T-helper 17 cell (primary cell): ENCODE measurements around the gene MCIDAS. TPM values are rescaled to one million over a fixed set of nuclear protein-coding genes. Genes with fewer than 3 reads are reported as not detected.

ENCODE experiments used
- ATAC-seq: fragments of 150-1000 bp; cut with Tn5 transposase; 2 replicates; pipeline ENCODE4 v1.10.0; 2021; ENCODE audit warnings: mild to moderate bottlenecking, moderate library complexity
- DNase-seq, 3 donors: peaks; one replicate each; pipeline versions ENCODE4 v3.0.0 to v3.0.0-alpha.2; 2020 to 2021
- H3K9me3 ChIP-seq: one replicate; pipeline ENCODE4 v1.7.0; 2013; ENCODE audit warnings: low read length, mild to moderate bottlenecking; ENCODE audit not compliant: control insufficient read depth, poor library complexity, severe bottlenecking
- H3K27ac Mint-ChIP-seq: one replicate; pipeline ENCODE4 v1.8.0; 2022; ENCODE audit warnings: mild to moderate bottlenecking, moderate library complexity, mixed read lengths
- H3K27me3 Mint-ChIP-seq: one replicate; pipeline ENCODE4 v1.8.0; 2022; ENCODE audit warnings: mixed read lengths
- H3K36me3 Mint-ChIP-seq: one replicate; pipeline ENCODE4 v1.8.0; 2022; ENCODE audit warnings: low read depth, mixed read lengths
- H3K4me1 Mint-ChIP-seq: one replicate; pipeline ENCODE4 v1.8.0; 2022; ENCODE audit warnings: mild to moderate bottlenecking, mixed read lengths
- H3K4me3 Mint-ChIP-seq: one replicate; pipeline ENCODE4 v1.8.0; 2022; ENCODE audit warnings: mild to moderate bottlenecking, moderate library complexity, mixed read lengths
- total RNA-seq, 4 donors: library from RNA in 2 of 4; stranded (reverse) in 2 of 4; gene quantifications; one replicate each; pipeline ENCODE4 v1.2.3 and lab custom pipeline; 2022 to 2026

The MCIDAS gene
- total RNA-seq (not detected), total RNA-seq (lab: John Stamatoyannopoulos, UW) (0 reads per million in 2 donors)

DNA sequence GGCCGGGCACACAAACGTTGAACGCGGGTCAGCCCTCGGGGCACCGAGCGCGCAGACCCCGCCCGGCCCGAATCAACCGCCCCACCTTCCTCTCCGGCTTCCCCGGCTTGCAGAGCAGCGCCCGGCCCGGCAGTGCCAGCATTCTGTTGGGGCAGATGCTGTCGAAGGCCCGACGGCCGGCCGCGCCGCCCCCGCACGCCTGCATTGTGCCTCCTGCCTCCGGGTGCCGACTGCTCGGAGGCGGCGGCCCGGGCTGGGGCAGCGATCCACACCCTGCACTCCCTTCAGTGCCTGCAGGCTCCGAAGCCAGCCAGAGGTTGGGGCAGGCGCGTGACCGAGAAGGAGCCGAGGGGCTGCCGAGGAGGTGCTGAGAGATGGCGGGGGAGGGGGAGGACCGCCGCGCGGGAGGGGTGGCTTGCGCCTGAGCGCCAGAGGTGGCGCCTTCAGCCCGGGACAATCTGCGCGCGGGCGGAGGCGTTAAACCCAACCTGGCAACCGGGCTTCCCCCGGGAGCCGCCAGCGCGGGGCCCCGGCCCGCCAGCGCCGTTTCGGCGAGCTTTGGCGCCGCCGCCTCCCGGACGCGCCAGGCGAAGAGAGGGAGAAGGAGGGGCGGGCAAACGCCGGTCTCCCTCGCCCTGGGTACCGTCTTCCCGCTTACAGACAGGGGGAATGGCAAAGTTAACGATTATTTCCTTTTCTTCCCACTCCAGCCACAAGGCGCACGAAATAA is at the start of gene MCIDAS:
TSS of gene MCIDAS (minus strand) at position 382 of the 730 bp plus-strand sequence. CDS start at position 205, 177 bp downstream.
- Mint-ChIP-seq H3K36me3 (peaks cover 1% of the 10 kb centered on the region), H3K4me3 (peak within 1 kb of the TSS; percentile 88), H3K27ac (peak within 1 kb of the TSS; percentile 43), H3K27me3 (peaks cover 90% of the 10 kb centered on the region), H3K4me1 (peaks cover 27% of the 10 kb centered on the region)
- ATAC-seq, result peak; percentile 64
- peak in 2 of 3 donors; percentile 23 to 26 for DNase-seq
- no peaks in the 10 kb centered on the region for H3K9me3 ChIP-seq

DNA sequence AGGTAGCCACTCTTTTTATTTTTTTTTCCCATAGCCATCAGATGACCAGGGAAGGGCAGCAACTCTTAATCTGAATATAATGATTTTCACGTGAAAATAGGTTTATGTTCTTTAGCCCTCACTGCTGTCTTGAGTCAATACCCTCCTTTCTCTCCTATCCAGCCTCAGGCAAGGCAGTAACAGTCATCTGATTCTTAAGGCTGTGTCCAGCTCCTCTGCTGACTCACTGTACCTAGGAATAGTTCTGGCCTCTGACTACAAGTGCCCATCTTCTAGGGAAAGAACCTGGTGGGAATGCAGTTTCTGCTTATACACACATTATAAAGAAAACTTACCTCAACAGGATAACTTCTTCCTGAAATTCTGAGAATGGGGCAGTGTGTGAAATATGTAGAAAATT is 49.7 kb upstream of the MCIDAS start:
- ATAC-seq, result no peak
- Mint-ChIP-seq H3K36me3 (peaks cover 13% of the 10 kb centered on the region), H3K27me3 (no peaks in the 10 kb centered on the region), H3K4me3 (no peak overlapping the region), H3K4me1 (peaks cover 6% of the 10 kb centered on the region), H3K27ac (no peak overlapping the region)
- no peak for DNase-seq
- no peaks in the 10 kb centered on the region for H3K9me3 ChIP-seq

DNA sequence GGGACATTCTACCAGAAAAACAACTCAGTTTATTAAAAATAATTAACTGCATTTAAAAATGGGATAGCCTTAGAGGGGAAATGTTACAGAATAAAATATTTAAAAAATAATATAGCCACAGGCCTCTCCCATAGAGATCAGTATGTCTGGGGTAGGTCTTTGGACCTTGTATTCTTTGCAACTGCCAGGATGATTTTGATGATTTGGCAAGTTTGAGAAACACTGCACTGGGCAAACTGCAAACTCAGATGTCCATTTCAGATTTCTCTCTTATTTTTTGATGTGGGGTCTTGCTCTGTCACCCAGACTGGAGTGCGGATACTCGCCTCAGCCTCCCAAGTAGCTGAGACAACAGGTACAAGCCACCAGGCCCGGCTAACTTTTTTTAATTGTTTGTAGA is 31.2 kb upstream of the MCIDAS start:
- no peaks in the 10 kb centered on the region for H3K9me3 ChIP-seq
- Mint-ChIP-seq H3K27me3 (no peaks in the 10 kb centered on the region), H3K4me3 (no peak overlapping the region), H3K4me1 (peaks cover 4% of the 10 kb centered on the region), H3K27ac (no peak overlapping the region), H3K36me3 (peaks cover 5% of the 10 kb centered on the region)
- ATAC-seq, result no peak
- no peak for DNase-seq

DNA sequence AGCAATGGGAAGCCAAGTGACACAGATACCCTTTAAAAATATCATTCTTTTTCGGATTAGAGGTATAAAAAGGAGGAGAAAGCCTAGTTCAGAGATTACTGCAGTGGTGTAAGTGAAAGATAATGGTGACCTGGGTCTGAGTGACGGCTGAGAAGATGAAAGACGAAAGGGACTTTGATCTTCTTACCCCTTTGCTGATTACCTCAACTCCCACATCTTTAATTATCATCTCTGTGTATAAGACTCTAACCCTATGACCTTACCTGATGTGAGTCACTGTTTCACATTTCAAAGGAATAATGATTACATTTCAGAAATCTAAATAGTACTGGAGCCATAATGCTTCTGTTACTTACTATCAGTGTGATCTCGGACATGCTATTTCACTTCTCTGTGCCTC is 27.7 kb upstream of the MCIDAS start:
- peaks cover 5% of the 10 kb centered on the region for H3K36me3 Mint-ChIP-seq
- H3K4me1 Mint-ChIP-seq, result peaks cover 4% of the 10 kb centered on the region
- no peak overlapping the region for H3K27ac Mint-ChIP-seq
- DNase-seq, result no peak
- no peaks in the 10 kb centered on the region for H3K27me3 Mint-ChIP-seq
- no peak overlapping the region for H3K4me3 Mint-ChIP-seq
- ATAC-seq, result no peak
- no peaks in the 10 kb centered on the region for H3K9me3 ChIP-seq

DNA sequence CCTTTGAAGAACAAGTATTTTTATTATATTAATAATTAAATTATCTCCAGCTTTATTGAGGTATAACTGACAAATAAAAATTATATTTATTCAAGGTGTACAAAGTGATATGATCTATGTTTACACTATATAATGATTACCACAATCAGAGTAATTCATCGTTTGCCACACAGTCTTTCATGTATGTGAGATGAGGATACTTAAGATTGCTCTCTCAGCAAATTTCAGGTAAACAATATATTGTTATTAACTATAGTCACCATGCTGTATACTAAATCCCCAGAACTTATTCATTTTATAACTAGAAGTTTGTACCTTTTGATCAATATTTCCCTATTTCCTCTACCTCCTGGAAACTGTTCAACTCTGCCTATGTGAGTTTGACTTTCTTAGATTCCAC is 22.9 kb upstream of the MCIDAS start:
- peaks cover 5% of the 10 kb centered on the region for H3K36me3 Mint-ChIP-seq

DNA sequence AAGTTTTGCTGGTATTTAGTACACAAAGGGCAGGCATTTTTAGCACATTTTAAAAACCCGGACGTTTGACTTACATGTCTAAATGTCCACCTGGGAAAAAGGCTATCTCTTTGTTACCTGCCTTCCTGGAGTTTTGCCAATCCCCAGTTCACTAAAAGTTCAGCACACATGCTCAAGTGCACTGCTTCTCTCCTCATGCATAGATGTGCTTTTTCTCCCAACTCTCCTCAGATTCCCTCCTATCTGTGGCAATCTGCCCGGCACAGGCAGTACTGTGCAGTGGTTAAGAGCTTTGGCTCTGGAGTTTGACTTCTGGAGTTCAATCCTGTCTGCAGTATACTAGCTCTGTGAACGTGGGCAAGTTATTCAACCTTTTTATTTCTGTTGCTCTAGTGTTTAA is 14.6 kb upstream of the MCIDAS start:
- H3K9me3 ChIP-seq, result no peaks in the 10 kb centered on the region

More for the DNA sequence above, 22.9 kb upstream of the MCIDAS start:
- H3K9me3 ChIP-seq, result no peaks in the 10 kb centered on the region
- peaks cover 14% of the 10 kb centered on the region for H3K27me3 Mint-ChIP-seq
- H3K4me3 Mint-ChIP-seq, result no peak overlapping the region
- ATAC-seq (no peak), DNase-seq (no peak)
- H3K27ac Mint-ChIP-seq, result no peak overlapping the region
- H3K4me1 Mint-ChIP-seq, result peaks cover 4% of the 10 kb centered on the region

DNA sequence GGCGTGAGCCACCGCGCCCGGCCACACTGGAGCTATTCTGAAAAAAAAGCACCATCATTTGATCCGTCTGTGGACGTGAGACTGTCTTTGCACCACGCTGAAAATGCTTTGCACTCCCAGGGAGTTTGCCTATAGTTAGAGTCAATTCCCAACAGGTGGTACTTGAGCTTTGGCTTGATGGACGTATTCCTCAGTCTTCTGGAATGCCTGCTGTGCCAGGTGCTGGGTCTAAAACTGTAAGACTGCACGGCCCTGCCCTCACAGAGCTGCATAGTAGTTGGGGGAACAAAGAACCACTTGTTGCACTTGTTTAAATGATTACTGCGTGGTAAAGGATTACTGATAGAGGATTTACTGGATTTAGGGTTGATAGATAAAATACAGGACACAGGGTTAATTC is 9.7 kb upstream of the MCIDAS start:
- H3K36me3 Mint-ChIP-seq, result peaks cover 8% of the 10 kb centered on the region
- H3K4me1 Mint-ChIP-seq, result peaks cover 10% of the 10 kb centered on the region
- no peak overlapping the region for H3K27ac Mint-ChIP-seq
- ATAC-seq, result no peak
- peaks cover 45% of the 10 kb centered on the region for H3K27me3 Mint-ChIP-seq
- DNase-seq, result no peak
- no peak overlapping the region for H3K4me3 Mint-ChIP-seq
- no peaks in the 10 kb centered on the region for H3K9me3 ChIP-seq

More for the DNA sequence above, 14.6 kb upstream of the MCIDAS start:
- ATAC-seq (no peak), DNase-seq (no peak)
- H3K36me3 Mint-ChIP-seq, result peaks cover 2% of the 10 kb centered on the region
- H3K4me3 Mint-ChIP-seq, result no peak overlapping the region
- peaks cover 33% of the 10 kb centered on the region for H3K27me3 Mint-ChIP-seq
- H3K4me1 Mint-ChIP-seq, result no peaks in the 10 kb centered on the region
- no peak overlapping the region for H3K27ac Mint-ChIP-seq

DNA sequence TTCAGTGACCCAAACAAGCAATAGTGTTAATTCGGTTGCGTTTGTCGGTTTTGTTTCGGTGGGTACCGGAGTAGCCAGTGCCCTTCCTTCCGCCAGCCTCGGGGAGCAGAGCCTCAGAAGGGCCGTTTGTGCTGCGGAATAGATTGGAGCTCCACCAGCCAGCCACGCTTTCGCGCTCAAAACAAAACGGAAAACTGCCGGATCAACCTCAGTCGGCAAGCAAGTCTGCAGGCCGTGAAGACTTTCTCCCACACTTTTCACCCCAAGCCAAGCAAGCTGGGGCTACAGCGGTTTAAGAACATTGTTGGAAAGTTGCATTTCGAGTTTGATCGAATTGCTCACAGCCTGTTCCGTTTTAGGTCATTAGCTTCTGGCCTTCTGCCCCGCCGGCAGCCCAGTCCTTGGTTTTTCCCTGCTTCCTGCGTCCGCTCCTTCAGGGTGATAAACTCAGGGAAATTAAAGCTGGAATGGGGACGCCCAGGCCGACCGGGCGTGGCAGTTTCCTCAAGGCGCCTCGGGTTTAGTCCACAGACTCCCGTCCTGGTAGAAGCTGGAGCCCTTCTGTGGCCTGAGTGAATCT is 7.1 kb upstream of the MCIDAS start:
- Mint-ChIP-seq H3K27ac (no peak overlapping the region), H3K36me3 (peaks cover 8% of the 10 kb centered on the region), H3K27me3 (peaks cover 61% of the 10 kb centered on the region), H3K4me3 (peak overlapping the region; percentile 93), H3K4me1 (peaks cover 14% of the 10 kb centered on the region)
- DNase-seq, result no peak
- no peak for ATAC-seq
- H3K9me3 ChIP-seq, result no peaks in the 10 kb centered on the region

DNA sequence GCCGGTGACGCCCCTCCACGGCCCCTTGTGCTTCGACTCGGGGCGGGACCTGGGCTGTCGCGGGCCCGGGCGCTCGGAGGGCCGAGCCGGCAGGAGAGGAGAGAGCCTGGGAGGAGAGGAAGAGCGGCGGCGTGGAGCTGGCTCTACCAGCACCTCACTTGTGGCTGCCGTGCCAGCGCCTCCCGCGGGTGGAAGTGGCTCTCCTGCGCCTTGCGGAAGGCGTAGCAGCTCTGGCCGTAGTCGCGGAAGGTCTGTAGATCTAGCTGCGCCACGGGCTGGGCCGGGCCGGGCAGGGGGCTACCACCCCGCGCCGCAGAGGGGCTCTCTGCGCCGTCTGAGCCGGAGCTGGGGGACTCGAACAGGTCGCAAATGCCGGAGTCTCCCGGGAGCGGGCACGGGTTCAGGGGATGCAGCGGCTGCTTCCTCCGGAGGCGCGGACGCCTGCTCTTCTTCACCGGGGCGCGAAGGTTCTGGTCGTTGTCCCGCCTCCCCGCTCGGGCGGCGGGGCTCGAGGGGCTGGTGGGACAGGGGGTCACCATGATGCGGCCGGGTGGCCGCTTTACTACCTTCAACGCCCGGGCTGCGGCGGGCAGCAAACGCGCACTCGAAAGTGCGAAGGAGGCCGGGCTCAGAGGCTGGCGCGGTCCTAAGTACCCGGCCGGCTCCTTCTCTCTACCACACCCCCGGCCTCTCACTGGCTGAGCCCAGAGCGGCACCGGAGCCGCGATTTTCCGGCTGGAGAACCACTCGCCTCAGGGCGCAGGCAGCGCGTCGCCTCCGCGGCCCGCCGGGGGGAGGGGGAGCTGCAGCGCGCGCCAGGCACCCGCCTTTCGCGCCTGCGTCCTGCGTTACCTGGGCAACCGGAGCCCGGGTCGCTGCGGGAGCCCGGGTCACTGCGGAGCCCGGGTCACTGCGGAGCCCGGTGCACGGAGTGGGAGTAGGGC is 6.1 kb upstream of the MCIDAS start, which contains the start of gene CCNO:
TSS of gene CCNO (minus strand) at position 624 of the 944 bp plus-strand sequence. CDS start at position 539, 85 bp downstream.
- H3K4me1 Mint-ChIP-seq, result peaks cover 15% of the 10 kb centered on the region
- H3K9me3 ChIP-seq, result no peaks in the 10 kb centered on the region
- DNase-seq, result peak; percentile 39 to 46 (median 43)
- peaks cover 64% of the 10 kb centered on the region for H3K27me3 Mint-ChIP-seq
- H3K36me3 Mint-ChIP-seq, result peaks cover 6% of the 10 kb centered on the region
- peak within 1 kb of the TSS; percentile 93 for H3K4me3 Mint-ChIP-seq
- ATAC-seq, result peak; percentile 81
- H3K27ac Mint-ChIP-seq, result peak within 1 kb of the TSS; percentile 86

DNA sequence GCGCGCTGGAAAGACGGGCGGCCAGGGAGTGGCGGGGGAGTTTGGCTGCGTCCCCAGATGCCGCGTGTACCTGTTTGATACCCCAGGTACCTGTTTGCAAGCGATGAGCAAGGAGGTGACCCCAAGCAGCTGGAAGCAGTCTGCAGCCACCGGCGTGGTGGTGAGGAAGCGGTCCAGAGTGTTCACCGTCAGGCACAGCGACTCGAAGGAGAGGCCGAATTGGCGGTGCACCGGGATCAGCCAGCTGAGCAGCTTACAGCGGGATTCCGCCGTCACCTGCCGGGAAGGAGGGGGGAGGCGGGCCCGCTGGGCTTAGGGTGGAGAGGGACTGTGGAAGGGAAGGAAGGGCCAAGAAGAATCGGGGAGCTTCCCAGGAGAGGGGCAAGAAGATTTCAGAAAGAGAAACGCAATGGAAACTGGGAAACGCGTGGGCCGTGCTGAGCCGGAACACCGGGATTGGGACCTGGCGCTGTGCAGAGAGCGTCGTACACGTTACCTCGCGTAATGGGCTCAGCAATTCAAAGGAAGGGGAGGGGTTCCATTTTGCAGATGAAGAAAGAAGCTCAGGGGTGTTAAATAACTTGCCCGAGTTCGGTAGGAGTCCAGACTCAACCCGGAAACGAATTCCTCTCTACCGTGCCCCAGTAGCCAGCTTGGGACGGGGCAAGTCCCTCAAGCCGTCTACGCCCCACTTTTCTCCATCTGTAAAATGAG is 5.3 kb upstream of the MCIDAS start:
- peak overlapping the region; percentile 93 for H3K4me3 Mint-ChIP-seq
- no peak for DNase-seq
- H3K27me3 Mint-ChIP-seq, result peaks cover 72% of the 10 kb centered on the region
- H3K9me3 ChIP-seq, result no peaks in the 10 kb centered on the region
- peaks cover 6% of the 10 kb centered on the region for H3K36me3 Mint-ChIP-seq
- no peak for ATAC-seq
- H3K27ac Mint-ChIP-seq, result peak overlapping the region; percentile 86
- peaks cover 24% of the 10 kb centered on the region for H3K4me1 Mint-ChIP-seq

DNA sequence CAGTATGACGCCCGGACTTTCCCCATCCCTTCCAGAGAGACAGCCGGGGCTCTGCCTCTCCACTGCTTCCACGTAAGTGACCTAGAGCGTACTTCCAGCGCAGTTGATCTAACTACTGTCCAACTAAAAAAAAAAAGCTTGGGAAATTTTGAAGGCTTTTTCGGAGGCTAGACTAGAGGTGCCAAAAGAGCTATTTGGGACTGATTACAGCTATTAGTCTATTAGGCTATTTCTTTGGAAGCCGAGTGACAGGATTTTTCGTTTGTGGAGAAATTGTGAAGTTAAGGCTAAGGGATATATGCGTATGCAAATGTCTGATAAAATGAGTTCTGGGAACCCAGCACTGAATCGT is 4.8 kb upstream of the MCIDAS start:
- Mint-ChIP-seq H3K27me3 (peaks cover 71% of the 10 kb centered on the region), H3K27ac (peak overlapping the region; percentile 86)

DNA sequence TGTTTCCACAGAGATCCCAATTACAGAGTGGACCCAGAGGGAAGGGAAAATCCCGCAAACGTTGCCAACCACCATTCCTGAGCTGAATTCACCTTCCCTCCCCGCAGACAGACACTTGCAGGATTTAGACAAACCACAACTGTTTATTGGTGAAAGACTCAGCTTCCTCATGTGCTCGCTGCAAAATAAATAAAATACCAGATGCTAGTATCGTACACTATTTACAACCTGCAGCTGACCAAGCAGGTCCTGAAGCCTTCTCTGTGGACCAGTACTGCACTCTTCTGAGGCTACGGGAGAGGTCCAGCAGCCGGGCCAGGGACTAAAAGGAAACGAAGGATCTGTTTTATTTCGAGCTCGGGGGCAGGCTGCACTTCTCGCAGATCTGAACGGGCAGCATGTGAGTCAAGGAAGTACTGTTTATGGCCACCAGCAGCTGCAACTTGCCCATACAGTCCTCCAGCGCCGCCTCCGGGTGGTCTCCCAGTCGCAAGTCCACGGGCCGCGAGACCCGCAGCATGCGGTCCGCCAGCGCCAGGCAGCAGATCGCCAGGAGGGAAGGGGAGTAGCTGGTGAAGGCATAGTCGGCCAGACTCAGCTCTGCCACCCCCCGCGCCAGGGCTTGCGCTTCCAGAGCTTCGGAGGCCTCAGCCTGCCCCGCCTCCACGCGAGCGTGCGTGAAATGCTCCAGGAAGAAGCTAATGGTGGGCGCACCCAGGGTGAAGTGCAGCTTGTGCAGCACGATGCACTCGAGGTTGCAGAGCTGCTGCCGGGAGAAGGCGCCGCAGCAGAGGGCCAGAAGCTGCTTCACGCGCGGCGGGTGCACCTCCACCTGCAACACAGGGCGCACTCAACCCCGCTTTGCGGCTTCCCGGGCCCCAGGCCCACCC is 4.2 kb upstream of the MCIDAS start:
- Mint-ChIP-seq H3K36me3 (peaks cover 6% of the 10 kb centered on the region), H3K27ac (peak overlapping the region; percentile 86), H3K4me3 (peak overlapping the region; percentile 93), H3K4me1 (peaks cover 24% of the 10 kb centered on the region), H3K27me3 (peaks cover 69% of the 10 kb centered on the region)
- peak; percentile 12 for ATAC-seq
- no peaks in the 10 kb centered on the region for H3K9me3 ChIP-seq
- DNase-seq, result peak in 1 of 3 donors; percentile 24

More for the DNA sequence above, 4.8 kb upstream of the MCIDAS start:
- DNase-seq (no peak), ATAC-seq (no peak)
- Mint-ChIP-seq H3K4me1 (peaks cover 24% of the 10 kb centered on the region), H3K36me3 (peaks cover 6% of the 10 kb centered on the region), H3K4me3 (peak overlapping the region; percentile 93)
- no peaks in the 10 kb centered on the region for H3K9me3 ChIP-seq
